GM12873 (cell line): ENCODE data around the gene MRPL20.

Experiments
- CTCF ChIP-seq: IDR thresholded peaks from 2 replicates; pipeline ENCODE4 v1.5.1; 2012; ENCODE audit warnings: low read depth, mild to moderate bottlenecking, moderate library complexity, low read length, control low read depth; ENCODE audit not compliant: insufficient read depth; ENCODE audit errors: missing control alignments

The MRPL20 gene

DNA sequence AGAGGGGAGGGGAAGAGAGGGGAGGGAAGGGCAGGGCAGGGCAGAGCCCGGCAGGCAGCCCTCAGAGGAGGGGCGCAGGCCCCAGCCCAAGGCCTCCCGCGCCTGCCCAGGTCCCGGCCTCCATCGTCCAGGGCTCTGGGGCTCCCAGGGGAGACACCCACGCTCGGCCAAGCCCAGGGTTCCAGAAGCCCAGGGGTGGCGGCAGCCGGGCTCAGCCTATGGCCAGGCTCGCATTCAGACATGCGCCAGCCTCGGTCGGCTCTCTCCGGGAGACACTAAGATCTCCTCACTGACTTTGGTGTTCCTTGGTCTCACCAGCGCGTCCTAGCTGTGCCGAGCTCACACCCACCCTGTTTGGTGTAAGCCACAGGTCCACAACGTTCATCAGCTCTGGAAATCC, 21.1 kb upstream of the MRPL20 start:
- TF ChIP-seq CTCF, result no peak

DNA sequence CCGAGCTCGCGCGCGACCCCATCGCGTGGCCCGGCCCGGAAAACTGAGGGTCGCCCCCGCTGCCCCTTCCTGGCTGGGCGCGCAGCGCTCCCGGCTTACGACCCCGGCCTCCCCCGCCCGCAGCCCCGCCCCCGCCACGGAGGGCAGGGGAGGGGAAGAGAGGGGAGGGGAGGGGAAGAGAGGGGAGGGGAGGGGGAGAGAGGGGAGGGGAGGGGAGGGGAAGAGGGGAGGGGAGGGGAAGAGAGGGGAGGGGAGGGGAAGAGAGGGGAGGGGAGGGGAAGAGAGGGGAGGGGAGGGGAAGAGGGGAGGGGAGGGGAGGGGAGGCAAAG, 20.7 kb upstream of the MRPL20 start:
- no peak for TF ChIP-seq CTCF

GRCh38 chr1:1427106-1427819, 20.2 kb upstream of the MRPL20 start:
- no peak for TF ChIP-seq CTCF

DNA sequence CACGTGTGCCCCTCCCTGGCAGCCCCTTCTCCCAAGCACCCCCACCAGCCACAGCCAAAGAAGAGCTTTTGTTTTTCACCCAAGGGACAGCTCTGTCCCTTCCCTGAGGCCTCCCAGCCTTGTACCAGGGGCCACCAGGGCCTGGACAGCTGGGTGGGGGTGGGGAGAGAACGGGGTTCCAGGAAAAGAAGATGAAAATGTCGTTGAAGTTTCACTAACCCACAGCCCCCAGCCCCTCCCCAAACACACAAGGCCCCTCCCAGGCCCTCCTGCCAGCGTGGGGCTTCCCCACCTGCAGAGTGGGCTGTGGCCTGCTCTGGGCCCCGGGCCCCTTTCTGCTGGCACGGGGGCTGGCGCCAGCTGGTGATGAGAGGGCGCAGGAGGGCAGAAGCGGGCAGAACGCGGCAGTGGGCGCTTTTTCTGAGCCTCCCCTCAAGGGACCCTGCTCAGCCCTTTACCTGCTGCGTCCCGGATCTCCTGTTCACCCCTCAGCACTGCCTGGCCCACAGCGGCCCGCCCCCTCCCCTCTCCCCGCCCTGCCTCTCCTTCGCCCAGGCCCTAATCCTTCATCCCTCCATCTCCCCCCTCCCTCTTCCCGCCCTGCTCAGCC, 19.5 kb upstream of the MRPL20 start:
- no peak for TF ChIP-seq CTCF

- no peak for TF ChIP-seq CTCF
These were observed 18.8 kb upstream of the MRPL20 start for GRCh38 chr1:1425753-1426495.

DNA sequence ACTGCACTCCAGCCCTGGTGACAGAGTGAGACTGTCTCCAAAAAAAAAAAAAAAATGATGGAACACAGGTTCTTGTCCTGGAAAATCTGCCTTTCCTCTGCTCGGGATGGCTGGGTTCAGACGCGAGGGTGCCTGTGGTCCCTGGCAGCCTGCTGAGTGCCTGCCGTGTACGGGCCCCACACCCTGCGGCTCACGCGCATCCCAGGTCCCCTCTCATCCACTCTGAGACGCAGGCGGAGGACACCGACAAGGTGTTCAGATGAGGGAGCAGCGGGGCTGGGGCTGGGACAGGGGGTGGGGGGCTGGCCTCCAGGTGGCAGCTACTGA, 18.3 kb upstream of the MRPL20 start:
- TF ChIP-seq CTCF, result no peak

GRCh38 chr1:1424707-1425106, 17.6 kb upstream of the MRPL20 start:
- TF ChIP-seq CTCF, result no peak
